Measurements from ENCODE around the gene GRIN2D. TPM values are rescaled to one million over a fixed set of nuclear protein-coding genes. Genes with fewer than 3 reads are reported as not detected.

The GRIN2D gene
- polyA plus RNA-seq, 2 donors: 0.06 to 0.08 TPM

DNA sequence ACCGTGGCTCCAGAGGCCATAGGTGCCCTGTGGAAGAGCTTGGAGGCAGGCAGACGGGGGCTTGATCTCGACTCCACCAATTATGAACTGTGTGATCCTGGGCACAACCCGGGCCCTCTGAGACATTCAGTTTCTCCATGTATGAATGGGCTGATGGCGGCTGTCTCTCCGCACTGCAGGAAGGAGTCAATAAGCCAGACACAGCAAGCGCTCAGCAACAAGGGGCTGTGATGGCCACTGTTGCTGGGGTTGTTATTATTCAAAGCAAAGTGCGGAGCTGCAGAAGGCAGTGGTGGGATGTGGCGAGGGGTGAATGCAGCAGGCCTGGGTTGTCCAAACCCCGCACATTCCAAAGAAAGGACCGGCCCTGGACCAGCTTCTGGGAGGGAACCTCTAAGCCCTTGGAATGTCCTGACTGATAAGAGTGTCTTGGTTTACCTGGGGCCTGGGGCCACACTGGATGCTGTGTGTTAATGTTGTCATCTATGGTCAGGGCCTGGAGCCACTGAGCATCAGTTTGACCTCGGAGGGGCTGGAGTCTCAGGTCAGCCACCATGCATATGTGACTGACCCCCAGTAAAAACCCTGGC, 38.0 kb upstream of the GRIN2D start:
- no peaks in the 10 kb centered on the region for H3K9me3 ChIP-seq (ENCODE audit: control insufficient read depth in 2 of 2, insufficient read depth in 1 of 2, low read depth in 1 of 2, low read length in 1 of 2)
- no peaks in the 10 kb centered on the region for H3K27me3 ChIP-seq (ENCODE audit: control insufficient read depth in 1 of 2, insufficient read depth in 2 of 2, low read length in 2 of 2)
- 88 to 89% methylated on average over 12 of the region's 12 CpGs for WGBS, 2 donors
- no peaks in the 10 kb centered on the region for H3K36me3 ChIP-seq (ENCODE audit: control insufficient read depth in 2 of 2, insufficient read depth in 2 of 2, low read length in 1 of 2)
- H3K4me1 ChIP-seq (ENCODE audit: control insufficient read depth in 2 of 2, insufficient read depth in 2 of 2, low read length in 1 of 2): no peaks in the 10 kb centered on the region
- no peak overlapping the region for H3K27ac ChIP-seq (ENCODE audit: low read depth in 2 of 2, low read length in 1 of 2)
- no peak overlapping the region for H3K4me3 ChIP-seq (ENCODE audit: low read depth in 1 of 2, low read length in 2 of 2)

DNA sequence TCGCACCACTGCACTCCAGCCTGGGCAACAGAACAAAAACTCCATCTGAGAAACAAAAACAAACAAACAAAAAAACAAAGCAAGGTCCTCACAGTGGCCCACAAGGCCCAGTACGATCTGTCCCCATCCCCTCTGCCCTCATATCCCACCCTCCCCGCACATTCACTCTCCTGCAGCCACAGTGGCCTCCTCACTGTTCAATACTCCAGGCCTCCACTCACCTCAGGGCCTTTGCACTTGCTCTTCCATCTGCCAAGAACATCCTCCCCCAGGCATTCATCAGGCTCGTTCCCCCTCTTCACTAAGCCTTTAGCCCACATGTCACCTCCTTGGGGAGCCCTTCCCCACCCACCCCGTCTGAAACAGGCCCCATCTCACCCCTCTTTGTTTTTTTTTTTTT, 34.3 kb upstream of the GRIN2D start:
- H3K9me3 ChIP-seq (ENCODE audit: control insufficient read depth in 2 of 2, insufficient read depth in 1 of 2, low read depth in 1 of 2, low read length in 1 of 2): no peaks in the 10 kb centered on the region
- WGBS, 2 donors: 85 to 95% methylated on average over 5 of the region's 5 CpGs
- H3K27ac ChIP-seq (ENCODE audit: low read depth in 2 of 2, low read length in 1 of 2): no peak overlapping the region
- no peak overlapping the region for H3K4me3 ChIP-seq (ENCODE audit: low read depth in 1 of 2, low read length in 2 of 2)
- H3K36me3 ChIP-seq (ENCODE audit: control insufficient read depth in 2 of 2, insufficient read depth in 2 of 2, low read length in 1 of 2): no peaks in the 10 kb centered on the region
- H3K4me1 ChIP-seq (ENCODE audit: control insufficient read depth in 2 of 2, insufficient read depth in 2 of 2, low read length in 1 of 2): no peaks in the 10 kb centered on the region
- no peaks in the 10 kb centered on the region for H3K27me3 ChIP-seq (ENCODE audit: control insufficient read depth in 1 of 2, insufficient read depth in 2 of 2, low read length in 2 of 2)

- H3K27ac ChIP-seq (ENCODE audit: low read depth in 2 of 2, low read length in 1 of 2): no peak overlapping the region
Measured at GRCh38 chr19:48361912-48362311, 31.6 kb upstream of the GRIN2D start.

DNA sequence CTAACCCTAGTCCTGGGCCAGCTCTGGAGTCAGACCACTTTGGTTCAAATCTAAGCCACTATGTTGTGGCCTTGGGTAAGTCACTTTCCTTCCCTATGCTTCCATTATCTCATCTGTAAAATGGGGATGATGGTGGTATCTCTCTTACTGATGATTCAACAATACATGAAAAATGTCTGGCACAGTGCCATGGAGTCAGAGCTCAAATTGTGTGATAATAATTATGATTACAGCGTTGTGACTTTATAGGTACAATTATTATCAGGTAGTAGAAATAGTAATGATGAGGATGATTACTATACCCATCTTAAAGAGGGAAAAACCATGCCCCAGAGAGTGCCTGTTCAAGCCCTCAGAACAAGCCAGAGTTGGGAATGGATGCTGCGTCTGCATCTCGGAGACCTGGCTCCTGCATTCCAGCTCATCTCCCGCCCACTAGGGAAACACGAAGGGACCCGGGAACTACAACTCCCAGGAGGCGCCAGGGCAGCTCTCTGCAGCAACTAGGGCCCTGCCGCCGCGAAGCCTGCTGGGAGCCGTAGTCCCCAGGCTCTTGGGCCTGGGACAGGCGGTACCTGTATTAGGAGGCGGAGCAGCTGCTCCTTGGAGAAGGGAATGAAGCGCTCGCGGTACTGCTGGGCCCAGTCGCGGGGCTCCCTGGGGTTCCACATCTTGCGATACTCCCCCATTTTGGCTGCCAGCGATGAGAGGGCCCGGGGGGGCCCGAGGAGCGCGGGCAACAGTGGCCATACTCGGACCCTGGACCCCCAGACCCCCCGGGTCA, 30.6 kb upstream of the GRIN2D start:
- 3 to 4% methylated on average over 26 of the region's 26 CpGs for WGBS, 2 donors
- Histone ChIP-seq H3K27me3 (ENCODE audit: control insufficient read depth in 1 of 2, insufficient read depth in 2 of 2, low read length in 2 of 2) (no peaks in the 10 kb centered on the region), H3K9me3 (ENCODE audit: control insufficient read depth in 2 of 2, insufficient read depth in 1 of 2, low read depth in 1 of 2, low read length in 1 of 2) (no peaks in the 10 kb centered on the region), H3K4me1 (ENCODE audit: control insufficient read depth in 2 of 2, insufficient read depth in 2 of 2, low read length in 1 of 2) (no peaks in the 10 kb centered on the region), H3K4me3 (ENCODE audit: low read depth in 1 of 2, low read length in 2 of 2) (peak overlapping the region; percentile 44 to 65), H3K27ac (ENCODE audit: low read depth in 2 of 2, low read length in 1 of 2) (peak overlapping the region; percentile 97), H3K36me3 (ENCODE audit: control insufficient read depth in 2 of 2, insufficient read depth in 2 of 2, low read length in 1 of 2) (no peaks in the 10 kb centered on the region)

More at GRCh38 chr19:48361912-48362311, 31.6 kb upstream of the GRIN2D start:
- Histone ChIP-seq H3K4me1 (ENCODE audit: control insufficient read depth in 2 of 2, insufficient read depth in 2 of 2, low read length in 1 of 2) (no peaks in the 10 kb centered on the region), H3K9me3 (ENCODE audit: control insufficient read depth in 2 of 2, insufficient read depth in 1 of 2, low read depth in 1 of 2, low read length in 1 of 2) (no peaks in the 10 kb centered on the region), H3K36me3 (ENCODE audit: control insufficient read depth in 2 of 2, insufficient read depth in 2 of 2, low read length in 1 of 2) (no peaks in the 10 kb centered on the region), H3K27me3 (ENCODE audit: control insufficient read depth in 1 of 2, insufficient read depth in 2 of 2, low read length in 2 of 2) (no peaks in the 10 kb centered on the region), H3K4me3 (ENCODE audit: low read depth in 1 of 2, low read length in 2 of 2) (no peak overlapping the region)
- 96 to 97% methylated on average over 3 of the region's 3 CpGs for WGBS, 2 donors

DNA sequence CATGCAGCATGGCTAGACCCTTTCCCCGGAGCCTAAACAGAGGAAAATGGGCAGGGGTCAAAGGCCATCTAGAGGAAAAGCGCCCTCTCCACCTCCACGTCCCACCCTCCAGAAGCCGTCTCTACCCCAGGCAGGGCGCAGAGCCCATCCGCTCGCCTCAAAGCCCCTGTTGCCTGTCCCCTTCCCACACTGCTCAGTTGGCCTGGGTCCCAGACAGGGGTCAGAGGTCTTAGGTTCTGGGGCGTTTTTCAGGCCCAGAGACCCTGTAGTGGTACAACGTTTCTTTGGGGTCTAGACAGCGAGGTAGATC, 30.0 kb upstream of the GRIN2D start:
- Histone ChIP-seq H3K27ac (ENCODE audit: low read depth in 2 of 2, low read length in 1 of 2) (peak overlapping the region; percentile 97), H3K9me3 (ENCODE audit: control insufficient read depth in 2 of 2, insufficient read depth in 1 of 2, low read depth in 1 of 2, low read length in 1 of 2) (no peaks in the 10 kb centered on the region), H3K4me1 (ENCODE audit: control insufficient read depth in 2 of 2, insufficient read depth in 2 of 2, low read length in 1 of 2) (no peaks in the 10 kb centered on the region), H3K4me3 (ENCODE audit: low read depth in 1 of 2, low read length in 2 of 2) (peak overlapping the region; percentile 44 to 65), H3K36me3 (ENCODE audit: control insufficient read depth in 2 of 2, insufficient read depth in 2 of 2, low read length in 1 of 2) (no peaks in the 10 kb centered on the region), H3K27me3 (ENCODE audit: control insufficient read depth in 1 of 2, insufficient read depth in 2 of 2, low read length in 2 of 2) (no peaks in the 10 kb centered on the region)
- 0 to 2% methylated on average over 10 of the region's 10 CpGs for WGBS, 2 donors

DNA sequence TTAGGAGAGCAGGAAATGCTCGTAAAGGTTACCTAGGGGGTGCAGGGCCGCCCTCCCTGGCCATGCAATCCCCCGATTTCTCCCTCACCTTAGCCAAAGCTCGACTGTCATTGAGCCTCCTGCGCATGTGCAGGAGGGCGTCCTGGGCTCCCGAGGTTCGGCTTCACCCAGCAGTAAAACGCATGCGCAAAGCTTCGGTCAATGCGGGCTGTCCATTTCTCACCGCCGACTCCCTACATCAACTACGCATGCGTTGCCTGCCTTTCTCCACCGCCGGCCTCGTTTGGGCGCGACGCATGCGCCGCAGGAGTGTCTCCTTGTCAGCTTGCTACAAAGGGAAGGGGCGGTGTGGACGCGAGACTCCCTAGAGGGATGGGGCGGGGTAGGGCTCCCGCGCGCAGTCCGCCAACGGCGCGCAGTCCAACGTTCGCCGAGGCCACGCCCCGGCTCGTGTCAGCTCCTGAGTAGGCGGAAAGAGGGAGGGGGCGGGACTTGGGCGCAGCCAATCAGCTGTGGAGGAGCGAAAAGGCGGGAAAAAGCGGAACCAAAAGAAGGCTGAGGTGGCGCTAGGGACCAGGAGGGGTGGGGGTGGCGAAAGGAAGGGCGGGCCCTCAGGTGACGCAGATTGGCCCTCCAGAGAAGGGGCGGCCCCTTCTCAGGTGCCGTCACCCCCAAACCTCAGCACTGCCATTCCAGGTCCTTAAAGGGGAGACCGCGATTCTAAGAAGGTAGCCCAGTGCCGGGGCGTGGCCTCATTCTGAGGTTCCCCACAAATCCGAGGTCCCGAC, 29.5 kb upstream of the GRIN2D start, which contains the start of the genes SYNGR4 and TMEM143:
TSS of gene SYNGR4 (plus strand) at position 558 of the 788 bp plus-strand sequence. CDS start 1,476 bp downstream, outside the sequence.
TSS of gene TMEM143 (minus strand) at position 131 of the 788 bp plus-strand sequence. CDS start at position 111, 20 bp downstream.
- Histone ChIP-seq H3K4me3 (ENCODE audit: low read depth in 1 of 2, low read length in 2 of 2) (peak within 1 kb of the TSS; percentile 44 to 65), H3K36me3 (ENCODE audit: control insufficient read depth in 2 of 2, insufficient read depth in 2 of 2, low read length in 1 of 2) (no peaks in the 10 kb centered on the region), H3K27ac (ENCODE audit: low read depth in 2 of 2, low read length in 1 of 2) (peak within 1 kb of the TSS; percentile 97), H3K4me1 (ENCODE audit: control insufficient read depth in 2 of 2, insufficient read depth in 2 of 2, low read length in 1 of 2) (no peaks in the 10 kb centered on the region), H3K9me3 (ENCODE audit: control insufficient read depth in 2 of 2, insufficient read depth in 1 of 2, low read depth in 1 of 2, low read length in 1 of 2) (no peaks in the 10 kb centered on the region), H3K27me3 (ENCODE audit: control insufficient read depth in 1 of 2, insufficient read depth in 2 of 2, low read length in 2 of 2) (no peaks in the 10 kb centered on the region)
- WGBS, 2 donors: 1% methylated on average over 54 to 59 of the region's 59 CpGs

DNA sequence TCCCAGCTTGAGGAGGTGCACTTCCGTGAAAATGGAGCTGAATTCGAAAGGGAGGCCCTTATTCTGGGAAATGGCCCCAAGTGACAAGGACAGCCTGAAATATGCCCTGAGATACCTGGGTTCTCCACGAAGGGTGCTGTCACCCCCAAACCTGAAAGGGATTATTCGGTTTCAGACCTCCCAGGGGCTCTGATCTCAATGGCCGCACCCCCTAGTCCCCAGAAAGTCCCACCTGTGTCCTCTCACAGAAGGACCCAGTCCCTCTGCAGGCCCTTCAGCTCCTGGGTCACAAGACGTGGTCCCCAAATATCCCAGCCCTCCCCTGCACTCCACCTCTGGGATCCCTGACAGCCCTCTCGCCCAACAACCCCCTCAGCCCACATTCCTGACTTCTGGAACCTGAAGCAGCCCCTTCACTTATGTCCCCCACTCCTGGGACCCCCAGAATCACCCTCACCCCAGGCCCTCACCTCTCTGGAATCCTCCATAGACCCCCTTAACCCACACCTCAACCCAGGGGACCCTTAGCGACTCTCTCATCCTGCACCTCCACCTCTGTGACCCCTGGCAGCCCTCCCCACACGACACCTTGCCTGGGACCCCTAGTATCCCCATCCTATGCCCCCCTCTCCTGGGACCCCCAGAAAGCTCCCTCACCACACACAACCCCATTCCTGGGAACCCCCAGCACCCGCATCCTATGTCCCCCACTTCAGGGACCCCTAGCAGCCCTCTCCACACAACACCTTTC, 28.7 kb upstream of the GRIN2D start:
- Histone ChIP-seq H3K27me3 (ENCODE audit: control insufficient read depth in 1 of 2, insufficient read depth in 2 of 2, low read length in 2 of 2) (no peaks in the 10 kb centered on the region), H3K27ac (ENCODE audit: low read depth in 2 of 2, low read length in 1 of 2) (peak overlapping the region; percentile 2 to 67), H3K9me3 (ENCODE audit: control insufficient read depth in 2 of 2, insufficient read depth in 1 of 2, low read depth in 1 of 2, low read length in 1 of 2) (no peaks in the 10 kb centered on the region), H3K4me1 (ENCODE audit: control insufficient read depth in 2 of 2, insufficient read depth in 2 of 2, low read length in 1 of 2) (no peaks in the 10 kb centered on the region), H3K4me3 (ENCODE audit: low read depth in 1 of 2, low read length in 2 of 2) (peak overlapping the region in 1 of 2 donors; percentile 65), H3K36me3 (ENCODE audit: control insufficient read depth in 2 of 2, insufficient read depth in 2 of 2, low read length in 1 of 2) (no peaks in the 10 kb centered on the region)
- 67 to 70% methylated on average over 10 of the region's 10 CpGs for WGBS, 2 donors

GRCh38 chr19:48365602-48366001, 27.9 kb upstream of the GRIN2D start:
- Histone ChIP-seq H3K27ac (ENCODE audit: low read depth in 2 of 2, low read length in 1 of 2) (no peak overlapping the region), H3K4me3 (ENCODE audit: low read depth in 1 of 2, low read length in 2 of 2) (no peak overlapping the region), H3K9me3 (ENCODE audit: control insufficient read depth in 2 of 2, insufficient read depth in 1 of 2, low read depth in 1 of 2, low read length in 1 of 2) (no peaks in the 10 kb centered on the region), H3K36me3 (ENCODE audit: control insufficient read depth in 2 of 2, insufficient read depth in 2 of 2, low read length in 1 of 2) (no peaks in the 10 kb centered on the region), H3K4me1 (ENCODE audit: control insufficient read depth in 2 of 2, insufficient read depth in 2 of 2, low read length in 1 of 2) (no peaks in the 10 kb centered on the region), H3K27me3 (ENCODE audit: control insufficient read depth in 1 of 2, insufficient read depth in 2 of 2, low read length in 2 of 2) (no peaks in the 10 kb centered on the region)
- 93 to 94% methylated on average over 11 of the region's 11 CpGs for whole genome bisulfite sequencing, 2 donors

GRCh38 chr19:48367855-48368254, 25.6 kb upstream of the GRIN2D start:
- H3K27me3 ChIP-seq (ENCODE audit: control insufficient read depth in 1 of 2, insufficient read depth in 2 of 2, low read length in 2 of 2): no peaks in the 10 kb centered on the region
- H3K4me1 ChIP-seq (ENCODE audit: control insufficient read depth in 2 of 2, insufficient read depth in 2 of 2, low read length in 1 of 2): no peaks in the 10 kb centered on the region
- WGBS, 2 donors: 61 to 65% methylated on average over 5 of the region's 5 CpGs
- no peaks in the 10 kb centered on the region for H3K36me3 ChIP-seq (ENCODE audit: control insufficient read depth in 2 of 2, insufficient read depth in 2 of 2, low read length in 1 of 2)
- H3K27ac ChIP-seq (ENCODE audit: low read depth in 2 of 2, low read length in 1 of 2): no peak overlapping the region
- no peak overlapping the region for H3K4me3 ChIP-seq (ENCODE audit: low read depth in 1 of 2, low read length in 2 of 2)
- no peaks in the 10 kb centered on the region for H3K9me3 ChIP-seq (ENCODE audit: control insufficient read depth in 2 of 2, insufficient read depth in 1 of 2, low read depth in 1 of 2, low read length in 1 of 2)

Measured in esophagus (tissue), 2 donors.